ENCODE results near the gene PCDH9.
A peak's percentile ranks its signal among the peaks of the same experiment; 100 is the strongest.

PCDH9 gene, protein sequence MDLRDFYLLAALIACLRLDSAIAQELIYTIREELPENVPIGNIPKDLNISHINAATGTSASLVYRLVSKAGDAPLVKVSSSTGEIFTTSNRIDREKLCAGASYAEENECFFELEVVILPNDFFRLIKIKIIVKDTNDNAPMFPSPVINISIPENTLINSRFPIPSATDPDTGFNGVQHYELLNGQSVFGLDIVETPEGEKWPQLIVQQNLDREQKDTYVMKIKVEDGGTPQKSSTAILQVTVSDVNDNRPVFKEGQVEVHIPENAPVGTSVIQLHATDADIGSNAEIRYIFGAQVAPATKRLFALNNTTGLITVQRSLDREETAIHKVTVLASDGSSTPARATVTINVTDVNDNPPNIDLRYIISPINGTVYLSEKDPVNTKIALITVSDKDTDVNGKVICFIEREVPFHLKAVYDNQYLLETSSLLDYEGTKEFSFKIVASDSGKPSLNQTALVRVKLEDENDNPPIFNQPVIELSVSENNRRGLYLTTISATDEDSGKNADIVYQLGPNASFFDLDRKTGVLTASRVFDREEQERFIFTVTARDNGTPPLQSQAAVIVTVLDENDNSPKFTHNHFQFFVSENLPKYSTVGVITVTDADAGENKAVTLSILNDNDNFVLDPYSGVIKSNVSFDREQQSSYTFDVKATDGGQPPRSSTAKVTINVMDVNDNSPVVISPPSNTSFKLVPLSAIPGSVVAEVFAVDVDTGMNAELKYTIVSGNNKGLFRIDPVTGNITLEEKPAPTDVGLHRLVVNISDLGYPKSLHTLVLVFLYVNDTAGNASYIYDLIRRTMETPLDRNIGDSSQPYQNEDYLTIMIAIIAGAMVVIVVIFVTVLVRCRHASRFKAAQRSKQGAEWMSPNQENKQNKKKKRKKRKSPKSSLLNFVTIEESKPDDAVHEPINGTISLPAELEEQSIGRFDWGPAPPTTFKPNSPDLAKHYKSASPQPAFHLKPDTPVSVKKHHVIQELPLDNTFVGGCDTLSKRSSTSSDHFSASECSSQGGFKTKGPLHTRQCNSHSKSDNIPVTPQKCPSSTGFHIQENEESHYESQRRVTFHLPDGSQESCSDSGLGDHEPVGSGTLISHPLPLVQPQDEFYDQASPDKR (N-terminal part only)

DNA sequence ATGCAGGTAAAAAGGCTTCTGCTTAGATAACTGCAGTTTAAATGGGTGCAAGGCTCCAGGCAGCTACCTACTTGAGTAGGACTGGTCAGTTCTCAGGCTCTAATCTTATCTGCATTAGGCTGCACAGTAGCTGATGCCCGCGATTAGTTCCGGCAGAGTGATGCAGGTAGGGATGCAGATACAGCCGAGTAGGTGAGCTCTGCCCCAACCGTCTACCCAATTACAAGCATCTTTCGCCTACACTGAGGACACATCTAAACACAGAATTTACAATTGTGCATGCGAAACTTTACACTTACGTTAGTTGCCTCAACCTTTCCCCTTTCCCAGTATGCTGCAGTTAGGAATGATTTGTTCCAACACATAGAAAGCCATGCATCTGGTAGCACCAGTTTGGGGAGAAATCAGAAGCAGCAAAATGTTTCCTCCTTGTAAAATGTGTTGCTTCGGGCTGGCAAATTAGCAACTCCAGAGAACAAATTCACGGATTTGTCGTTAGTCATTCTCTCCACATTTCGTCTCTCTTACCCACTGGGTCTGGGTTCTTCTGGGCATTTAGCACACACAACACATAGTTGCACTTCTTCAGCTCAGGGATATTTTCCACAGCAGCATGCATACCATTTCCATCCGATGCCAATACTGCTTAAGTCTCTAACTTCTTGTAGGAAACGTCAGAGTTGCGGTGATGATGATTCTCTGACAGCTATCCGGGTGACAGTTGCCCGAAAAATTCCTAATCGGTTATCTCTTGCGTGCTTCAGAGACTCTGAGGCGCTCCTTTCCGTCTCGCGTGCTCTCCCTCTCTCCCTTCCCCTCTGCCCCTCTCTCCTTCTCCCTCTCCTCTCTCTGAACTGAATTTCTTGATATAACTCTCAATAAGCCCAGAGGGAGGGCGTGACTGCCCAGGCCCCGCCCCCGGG lies at the start of gene PCDH9:
TSS of gene PCDH9 (minus strand) at position 856 of the 923 bp plus-strand sequence. CDS start 1,896 bp downstream, outside the sequence.
- in situ Hi-C loops (cut with MboI; ENCODE audit: low pct_unique_long_range_greater_than_20kb, low sequenced_read_pairs), result no loop called here
- no peak for DNase-seq

DNA sequence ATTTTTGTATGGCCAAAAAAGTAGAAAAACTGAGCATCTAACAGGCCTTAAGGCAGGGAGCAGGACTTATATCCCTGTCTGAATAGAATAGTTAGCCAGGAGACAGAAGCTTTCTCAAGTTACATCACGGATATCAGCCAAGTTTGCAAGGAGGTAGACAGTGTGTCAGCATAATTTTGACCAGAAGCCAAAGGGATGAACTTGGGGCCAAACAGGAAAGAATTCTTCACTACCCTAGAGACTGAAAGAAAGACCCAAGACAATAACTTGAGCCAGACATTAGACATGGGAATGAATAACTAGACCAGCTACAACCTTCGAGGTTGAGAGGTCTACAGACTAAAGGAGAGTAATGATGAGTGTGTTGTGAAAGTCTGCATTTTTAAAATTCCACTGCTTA lies 48.1 kb upstream of the PCDH9 start:
- in situ Hi-C loops (cut with MboI; ENCODE audit: low pct_unique_long_range_greater_than_20kb, low sequenced_read_pairs), result no loop called here
- DNase-seq, result no peak

GRCh38 chr13:67277581-67277980 lies 47.4 kb upstream of the PCDH9 start:
- in situ Hi-C loops (cut with MboI; ENCODE audit: low pct_unique_long_range_greater_than_20kb, low sequenced_read_pairs), result no loop called here
- no peak for DNase-seq

- no peak for DNase-seq
- in situ Hi-C loops (cut with MboI; ENCODE audit: low pct_unique_long_range_greater_than_20kb, low sequenced_read_pairs), result no loop called here
These were observed 45.3 kb upstream of the PCDH9 start for GRCh38 chr13:67275351-67275960.

GRCh38 chr13:67273001-67273400 lies 42.9 kb upstream of the PCDH9 start:
- DNase-seq, result no peak
- in situ Hi-C loops (cut with MboI; ENCODE audit: low pct_unique_long_range_greater_than_20kb, low sequenced_read_pairs), result no loop called here

GRCh38 chr13:67267136-67267535 lies 37.0 kb upstream of the PCDH9 start:
- in situ Hi-C loops (cut with MboI; ENCODE audit: low pct_unique_long_range_greater_than_20kb, low sequenced_read_pairs), result no loop called here
- DNase-seq, result no peak

DNA sequence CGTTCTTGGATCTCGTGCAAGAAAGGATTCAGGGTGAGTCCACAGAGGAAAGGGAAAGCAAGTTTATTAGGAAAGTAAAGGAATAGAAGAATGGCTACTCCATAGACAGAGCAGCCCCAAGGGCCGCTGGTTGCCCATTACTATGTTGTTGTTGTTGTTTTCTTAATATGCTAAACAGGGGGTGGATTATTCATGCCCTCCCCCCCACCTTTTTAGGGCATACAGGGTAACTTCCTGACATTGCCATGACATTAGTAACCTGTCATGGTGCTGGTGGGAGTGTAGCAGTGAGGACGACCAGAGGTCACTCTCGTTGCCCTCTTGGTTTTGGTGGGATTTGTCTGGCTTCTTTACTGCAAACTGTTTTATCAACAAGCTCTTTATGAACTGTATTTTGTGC lies 29.1 kb upstream of the PCDH9 start:
- DNase-seq, result no peak
- in situ Hi-C loops (cut with MboI; ENCODE audit: low pct_unique_long_range_greater_than_20kb, low sequenced_read_pairs), result no loop called here

GRCh38 chr13:67258482-67258881 lies 28.3 kb upstream of the PCDH9 start:
- in situ Hi-C loops (cut with MboI; ENCODE audit: low pct_unique_long_range_greater_than_20kb, low sequenced_read_pairs), result no loop called here
- DNase-seq, result peak; percentile 6

DNA sequence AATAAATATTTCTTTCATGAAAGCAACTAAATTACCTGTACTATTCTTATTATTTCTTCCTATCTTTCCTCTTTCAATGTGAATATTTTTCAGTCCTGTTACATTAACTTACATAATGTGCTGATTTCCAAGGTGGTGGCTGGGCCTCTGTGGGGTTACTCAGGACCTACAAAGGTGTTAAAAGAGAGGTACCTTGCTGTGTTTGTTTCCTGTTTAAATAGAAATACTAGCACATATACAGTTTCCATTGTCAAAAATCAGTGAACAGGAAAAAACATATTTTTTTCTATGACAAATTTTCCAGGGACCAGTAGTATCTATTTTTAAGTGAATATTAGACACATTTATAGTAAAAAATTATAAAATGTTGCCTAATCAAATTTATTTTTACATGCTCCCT lies 8.7 kb upstream of the PCDH9 start:
- no peak for DNase-seq
- in situ Hi-C loops (cut with MboI; ENCODE audit: low pct_unique_long_range_greater_than_20kb, low sequenced_read_pairs), result no loop called here

GRCh38 chr13:67238277-67238859 lies 8.2 kb upstream of the PCDH9 start:
- peak; percentile 65 for DNase-seq

DNA sequence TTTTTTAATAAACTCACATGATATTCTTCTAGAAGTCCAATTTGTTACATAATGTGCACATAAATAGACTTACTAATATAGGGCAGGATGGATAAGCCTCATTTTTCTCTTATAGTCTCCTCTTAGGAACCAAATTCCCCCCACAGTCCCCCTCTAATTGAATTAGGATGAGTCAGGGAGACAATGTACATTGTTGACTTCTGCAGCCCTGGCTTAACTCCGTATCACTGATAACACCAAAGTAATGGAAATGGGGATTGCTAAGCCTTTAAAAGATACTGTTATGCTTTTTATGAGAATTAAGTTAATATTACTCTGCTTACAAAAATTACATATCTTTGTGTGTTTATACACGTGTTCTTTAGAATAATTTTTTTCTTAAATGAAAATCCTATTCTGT lies 5.1 kb upstream of the PCDH9 start:
- no peak for DNase-seq
- in situ Hi-C loops (cut with MboI; ENCODE audit: low pct_unique_long_range_greater_than_20kb, low sequenced_read_pairs), result no loop called here

More at GRCh38 chr13:67238277-67238859, 8.2 kb upstream of the PCDH9 start:
- in situ Hi-C loops (cut with MboI; ENCODE audit: low pct_unique_long_range_greater_than_20kb, low sequenced_read_pairs), result no loop called here

DNA sequence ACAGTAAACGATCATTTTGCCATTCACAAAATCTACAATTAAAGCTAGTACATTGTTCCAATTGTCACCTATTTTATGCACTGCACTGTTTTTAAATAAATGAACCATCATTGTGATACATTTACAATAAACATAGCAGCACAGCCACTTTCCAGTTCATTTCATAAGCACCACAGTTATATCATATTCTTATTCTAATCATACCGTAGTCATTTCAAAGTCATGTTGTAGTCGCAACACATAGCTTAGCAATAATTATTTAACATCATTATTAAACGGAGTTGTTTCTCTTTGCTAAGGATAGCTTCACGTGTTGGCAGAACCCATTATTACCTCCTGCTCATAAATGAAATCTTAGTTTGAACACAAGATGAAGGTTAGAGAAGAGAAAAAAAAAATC lies 2.2 kb upstream of the PCDH9 start:
- no peak for DNase-seq
- in situ Hi-C loops (cut with MboI; ENCODE audit: low pct_unique_long_range_greater_than_20kb, low sequenced_read_pairs), result no loop called here

DNA sequence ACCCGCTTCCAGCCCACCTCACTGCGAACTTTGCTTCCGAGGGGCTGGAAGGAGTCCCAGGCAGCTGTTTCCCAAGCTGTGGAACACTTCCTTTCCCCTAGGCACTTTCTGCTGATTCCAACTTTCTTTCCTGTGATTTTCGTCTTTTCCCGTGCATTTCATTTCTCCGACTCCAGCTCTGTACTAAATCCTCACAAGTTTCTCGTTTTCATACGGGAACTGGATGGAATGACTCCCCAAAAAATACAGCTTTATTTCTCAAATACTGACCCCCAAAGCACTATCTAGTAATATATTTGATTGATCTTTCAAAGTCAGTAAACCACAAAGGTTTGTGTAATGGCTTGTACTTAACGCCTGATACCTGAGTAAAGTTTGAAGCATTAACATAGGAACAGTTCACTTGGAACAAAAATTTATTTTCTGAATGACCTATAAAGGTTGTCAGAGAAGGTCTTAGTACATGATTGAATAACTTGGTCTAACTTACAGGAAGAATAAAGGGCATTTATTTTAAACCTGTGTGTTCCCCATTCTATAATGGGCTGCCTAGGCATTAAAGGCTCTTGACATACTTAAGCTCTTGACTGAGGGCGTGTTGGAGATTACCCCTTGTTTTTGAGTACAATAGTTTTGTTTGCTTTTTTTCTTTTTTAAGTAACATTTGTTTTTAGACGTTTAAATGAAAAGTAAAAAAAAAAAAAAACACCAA lies 1.3 kb upstream of the PCDH9 start:
- DNase-seq, result no peak

GRCh38 chr13:67230404-67231288 lies 510 bp upstream of the PCDH9 start:
- in situ Hi-C loops (cut with MboI; ENCODE audit: low pct_unique_long_range_greater_than_20kb, low sequenced_read_pairs), result no loop called here
- DNase-seq, result peak; percentile 97

More for the DNA sequence above, 1.3 kb upstream of the PCDH9 start:
- in situ Hi-C loops (cut with MboI; ENCODE audit: low pct_unique_long_range_greater_than_20kb, low sequenced_read_pairs), result no loop called here

- in situ Hi-C loops (cut with MboI; ENCODE audit: low pct_unique_long_range_greater_than_20kb, low sequenced_read_pairs), result no loop called here
- no peak for DNase-seq
These were observed 1.2 kb downstream of the PCDH9 start for GRCh38 chr13:67228916-67229315.

- in situ Hi-C loops (cut with MboI; ENCODE audit: low pct_unique_long_range_greater_than_20kb, low sequenced_read_pairs), result no loop called here
- no peak for DNase-seq
These were observed 2.1 kb downstream of the PCDH9 start for GRCh38 chr13:67228031-67228430.
